Endodermal cell (in vitro differentiated cells): ENCODE measurements around the gene DUX4. TPM values are rescaled to one million over a fixed set of nuclear protein-coding genes. Genes with fewer than 3 reads are reported as not detected.
"Not testable (repeated sequence)": the region's sequence is repeated elsewhere in the genome, so short reads cannot be mapped to it uniquely, and the experiment has no call there.

ENCODE experiments used
- DNase-seq: peaks from one replicate; pipeline ENCODE4 v3.0.0-alpha.2; 2017
- H3K27ac ChIP-seq: 2 replicates; pipeline ENCODE4 v1.5.1; 2013; ENCODE audit warnings: mild to moderate bottlenecking, low read depth, low read length, moderate library complexity
- H3K27me3 ChIP-seq: 2 replicates; pipeline ENCODE4 v1.6.1; 2013; ENCODE audit warnings: mild to moderate bottlenecking, low read length, moderate library complexity; ENCODE audit not compliant: insufficient read depth, control insufficient read depth, poor library complexity, severe bottlenecking
- H3K36me3 ChIP-seq: 2 replicates; pipeline ENCODE4 v1.7.0; 2013; ENCODE audit warnings: mild to moderate bottlenecking, low read length, moderate library complexity; ENCODE audit not compliant: control insufficient read depth, insufficient read depth
- H3K4me1 ChIP-seq: one replicate; pipeline ENCODE4 v1.7.0; 2013; ENCODE audit warnings: low read length; ENCODE audit not compliant: control insufficient read depth, insufficient read depth
- H3K4me3 ChIP-seq: 2 replicates; pipeline ENCODE4 v1.5.1; 2013; ENCODE audit warnings: mild to moderate bottlenecking, low read length, moderate library complexity
- H3K9ac ChIP-seq: 2 replicates; pipeline ENCODE4 v1.6.1; 2013; ENCODE audit warnings: mild to moderate bottlenecking, low read length, moderate library complexity; ENCODE audit not compliant: poor library complexity, severe bottlenecking; ENCODE audit errors: extremely low read depth
- H3K9me3 ChIP-seq: 2 replicates; pipeline ENCODE4 v1.6.1; 2013; ENCODE audit warnings: mild to moderate bottlenecking, low read length, moderate library complexity; ENCODE audit not compliant: control insufficient read depth
- H3K27ac Mint-ChIP-seq: 2 replicates; pipeline ENCODE4 v1.8.0; 2020; ENCODE audit warnings: mixed read lengths
- H3K27me3 Mint-ChIP-seq: 2 replicates; pipeline ENCODE4 v1.8.0; 2021; ENCODE audit warnings: mild to moderate bottlenecking, mixed read lengths; ENCODE audit not compliant: insufficient read depth
- H3K36me3 Mint-ChIP-seq: 2 replicates; pipeline ENCODE4 v1.8.0; 2020; ENCODE audit warnings: low read depth, mixed read lengths
- H3K4me1 Mint-ChIP-seq: 2 replicates; pipeline ENCODE4 v1.8.0; 2020; ENCODE audit warnings: mixed read lengths
- H3K4me3 Mint-ChIP-seq: 2 replicates; pipeline ENCODE4 v1.8.0; 2020; ENCODE audit warnings: mild to moderate bottlenecking, moderate library complexity, mixed read lengths
- H3K9me3 Mint-ChIP-seq: 2 replicates; pipeline ENCODE4 v1.8.0; 2020; ENCODE audit warnings: mild to moderate bottlenecking, mixed read lengths
- WGBS, 2 experiments: methylation state at CpG; one replicate each; pipeline versions ENCODE4 v1.1.5 to v1.1.7; 2013; ENCODE audit warnings: missing lambda C conversion rate in 2 of 2, mixed read lengths in 1 of 2; ENCODE audit not compliant: insufficient coverage in 1 of 2, insufficient read length in 1 of 2; 5-methylcytosine and 5-hydroxymethylcytosine counted together
- long read RNA-seq, 4 experiments: library from polyadenylated mRNA in 2 of 4; library from RNA in 1 of 4; library from capped mRNA in 1 of 4; stranded (forward) in 3 of 4; unstranded in 1 of 4; transcript quantifications; one replicate each; pipeline ENCODE4 v2.0.0, GENCODE V29; 2020 to 2021; ENCODE audit warnings: inconsistent platforms in 1 of 4
- polyA plus RNA-seq, 2 experiments: library from polyadenylated mRNA; stranded (reverse); fragments of 50-300 nt; gene quantifications; one replicate each; pipeline ENCODE4 v1.2.3, GENCODE V29; 2013
- total RNA-seq, 2 donors: library from RNA; stranded (reverse); fragmentation: NEBNext Ultra II Directional in 1 of 2; extraction: Animal tissue kit (Norgen Biotek cat#: 25700) in 1 of 2; gene quantifications; 2 replicates in 1 of 2; 3 replicates in 1 of 2; pipeline ENCODE4 v1.2.1, GENCODE V29; 2021

Gene DUX4
- not detected for total RNA-seq
- not detected for polyA plus RNA-seq (2013, experiment 1 of 2)
- not detected for polyA plus RNA-seq (2013, experiment 2 of 2)
- long read RNA-seq, experiment 1 = 0 reads
- long read RNA-seq, experiment 2 = 0 reads
- long read RNA-seq, experiment 3 = 0 reads
- long read RNA-seq, experiment 4 = 0 reads

DNA sequence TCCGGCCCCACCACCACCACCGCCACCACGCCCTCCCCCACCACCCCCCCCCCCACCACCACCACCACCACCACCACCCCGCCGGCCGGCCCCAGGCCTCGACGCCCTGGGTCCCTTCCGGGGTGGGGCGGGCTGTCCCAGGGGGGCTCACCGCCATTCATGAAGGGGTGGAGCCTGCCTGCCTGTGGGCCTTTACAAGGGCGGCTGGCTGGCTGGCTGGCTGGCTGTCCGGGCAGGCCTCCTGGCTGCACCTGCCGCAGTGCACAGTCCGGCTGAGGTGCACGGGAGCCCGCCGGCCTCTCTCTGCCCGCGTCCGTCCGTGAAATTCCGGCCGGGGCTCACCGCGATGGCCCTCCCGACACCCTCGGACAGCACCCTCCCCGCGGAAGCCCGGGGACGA, at the start of gene DUX4:
Gene DUX4, plus strand, starts transcription at position 347 of the 400 bp plus-strand sequence. Its CDS starts 0 bp downstream, at position 347.
- not testable (repeated sequence) for H3K4me1 Mint-ChIP-seq, H3K4me3 Mint-ChIP-seq, H3K36me3 Mint-ChIP-seq, H3K9ac ChIP-seq, H3K36me3 ChIP-seq, H3K27ac Mint-ChIP-seq, H3K4me3 ChIP-seq, H3K27me3 ChIP-seq, DNase-seq, H3K27ac ChIP-seq, H3K27me3 Mint-ChIP-seq, H3K4me1 ChIP-seq, H3K9me3 Mint-ChIP-seq, H3K9me3 ChIP-seq
- WGBS, 2 experiments = 92% methylated on average over 6 of the region's 32 CpGs; no CpG with 5 or more reads in 1 of the 2 experiments

DNA sequence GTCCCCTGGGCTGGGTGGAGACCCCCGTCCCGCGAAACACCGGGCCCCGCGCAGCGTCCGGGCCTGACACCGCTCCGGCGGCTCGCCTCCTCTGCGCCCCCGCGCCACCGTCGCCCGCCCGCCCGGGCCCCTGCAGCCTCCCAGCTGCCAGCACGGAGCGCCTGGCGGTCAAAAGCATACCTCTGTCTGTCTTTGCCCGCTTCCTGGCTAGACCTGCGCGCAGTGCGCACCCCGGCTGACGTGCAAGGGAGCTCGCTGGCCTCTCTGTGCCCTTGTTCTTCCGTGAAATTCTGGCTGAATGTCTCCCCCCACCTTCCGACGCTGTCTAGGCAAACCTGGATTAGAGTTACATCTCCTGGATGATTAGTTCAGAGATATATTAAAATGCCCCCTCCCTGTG, 1.9 kb downstream of the DUX4 start:
- not testable (repeated sequence) for H3K4me3 Mint-ChIP-seq, DNase-seq, H3K9ac ChIP-seq, H3K27me3 ChIP-seq, H3K27ac ChIP-seq, H3K36me3 Mint-ChIP-seq, H3K9me3 ChIP-seq, H3K27me3 Mint-ChIP-seq, H3K4me3 ChIP-seq, H3K36me3 ChIP-seq, H3K4me1 Mint-ChIP-seq, H3K27ac Mint-ChIP-seq, H3K4me1 ChIP-seq
- peaks cover 16% of the 10 kb centered on the region for H3K9me3 Mint-ChIP-seq
- WGBS, 2 experiments = 87 to 89% methylated on average over 9 to 21 of the region's 33 CpGs

DNA sequence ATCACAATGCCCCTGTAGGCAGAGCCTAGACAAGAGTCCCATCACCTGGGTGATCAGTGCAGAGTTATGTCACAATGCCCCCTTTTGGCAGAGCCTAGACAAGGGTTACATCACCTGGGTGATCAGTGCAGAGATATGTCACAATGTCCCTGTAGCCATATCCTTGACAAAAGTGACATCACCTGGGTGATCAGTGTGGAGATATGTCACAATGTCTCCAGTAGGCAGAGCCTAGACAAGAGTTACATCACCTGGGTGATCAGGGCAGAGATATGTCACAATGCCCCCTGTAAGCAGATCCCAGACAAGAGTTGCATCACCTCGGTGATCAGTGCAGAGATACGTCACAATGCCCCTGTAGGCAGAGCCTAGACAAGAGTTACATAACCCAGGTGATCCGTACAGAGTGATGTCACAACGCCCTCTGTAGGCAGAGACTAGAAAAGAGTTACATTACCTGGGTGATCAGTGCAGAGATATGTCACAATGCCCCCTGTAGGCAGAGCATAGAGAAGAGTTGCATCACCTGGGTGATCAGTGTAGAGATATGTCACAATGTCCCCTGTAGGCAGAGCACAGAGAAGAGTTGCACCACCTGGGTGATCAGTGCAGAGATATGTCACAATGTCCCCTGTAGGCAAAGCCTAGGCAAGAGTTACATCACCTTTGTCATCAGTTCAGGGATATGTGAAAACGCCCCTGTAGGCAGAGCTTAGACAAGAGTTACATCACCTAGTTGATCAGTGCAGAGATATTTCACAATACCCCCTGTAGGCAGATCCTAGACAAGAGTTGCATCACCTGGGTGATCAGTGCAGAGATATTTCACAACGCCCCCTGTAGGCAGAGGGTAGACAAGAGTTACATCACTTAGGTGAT, 4.4 kb downstream of the DUX4 start:
- not testable (repeated sequence) for H3K4me1 Mint-ChIP-seq, H3K27ac Mint-ChIP-seq, H3K36me3 Mint-ChIP-seq, H3K27me3 Mint-ChIP-seq, DNase-seq, H3K27me3 ChIP-seq, H3K4me1 ChIP-seq, H3K27ac ChIP-seq, H3K36me3 ChIP-seq, H3K9me3 ChIP-seq, H3K9ac ChIP-seq, H3K4me3 ChIP-seq, H3K4me3 Mint-ChIP-seq
- 48 to 74% methylated on average over 3 to 4 of the region's 6 CpGs for WGBS, 2 experiments
- H3K9me3 Mint-ChIP-seq = peaks cover 20% of the 10 kb centered on the region

DNA sequence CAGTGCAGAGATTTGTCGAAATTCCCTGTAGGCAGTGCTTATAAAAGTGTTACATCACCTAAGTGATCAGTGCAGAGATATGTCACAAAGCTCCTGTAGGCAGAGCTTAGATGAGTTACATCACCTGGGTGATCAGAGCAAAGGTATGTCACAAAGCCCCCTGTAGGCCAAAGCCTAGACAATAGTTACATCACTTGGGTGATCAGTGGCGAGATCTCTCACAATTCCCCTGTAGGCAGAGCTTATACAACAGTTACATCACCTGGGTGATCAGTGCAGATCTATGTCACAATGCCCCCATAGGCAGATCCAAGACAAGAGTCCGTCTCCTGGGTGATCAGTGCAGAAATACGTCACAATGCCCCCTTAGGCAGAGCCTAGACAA, 5.0 kb downstream of the DUX4 start:
- H3K27ac ChIP-seq, H3K36me3 Mint-ChIP-seq, H3K36me3 ChIP-seq, H3K27ac Mint-ChIP-seq, H3K27me3 ChIP-seq, H3K9me3 ChIP-seq, H3K27me3 Mint-ChIP-seq, DNase-seq, H3K4me3 ChIP-seq, H3K9ac ChIP-seq, H3K4me3 Mint-ChIP-seq, H3K4me1 ChIP-seq, H3K4me1 Mint-ChIP-seq: not testable (repeated sequence)
- H3K9me3 Mint-ChIP-seq = peaks cover 20% of the 10 kb centered on the region
- 0% methylated on average over 1 of the region's 4 CpGs for WGBS, 2 experiments

DNA sequence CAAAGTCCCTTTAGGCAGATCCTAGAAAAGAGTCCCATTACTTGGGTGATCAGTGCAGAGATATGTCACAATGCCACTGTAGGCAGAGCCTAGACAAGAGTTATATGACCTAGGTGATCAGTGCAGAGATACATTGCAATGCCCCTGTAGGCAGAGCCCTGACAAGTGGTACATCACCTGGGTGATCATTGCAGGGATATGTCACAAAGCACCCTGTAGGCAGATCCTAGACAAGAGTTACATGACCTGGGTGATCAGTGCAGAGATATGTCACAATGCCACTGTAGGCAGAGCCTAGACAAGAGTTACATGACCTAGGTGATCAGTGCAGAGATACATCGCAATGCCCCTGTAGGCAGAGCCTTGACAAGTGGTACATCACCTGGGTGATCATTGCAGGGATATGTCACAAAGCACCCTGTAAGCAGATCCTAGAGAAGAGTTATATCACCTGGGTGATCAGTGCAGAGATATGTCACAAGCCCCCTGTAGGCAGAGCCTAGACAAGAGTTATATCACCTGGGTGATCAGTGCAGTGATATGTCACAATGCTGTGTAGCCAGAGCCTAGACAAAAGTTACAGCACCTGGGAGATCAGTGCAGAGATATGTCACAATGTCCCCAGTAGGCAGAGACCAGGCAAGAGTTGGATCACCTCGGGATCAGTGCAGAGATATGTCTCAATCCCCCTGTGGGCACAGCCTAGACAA, 5.6 kb downstream of the DUX4 start:
- not testable (repeated sequence) for H3K36me3 ChIP-seq, H3K27me3 Mint-ChIP-seq

DNA sequence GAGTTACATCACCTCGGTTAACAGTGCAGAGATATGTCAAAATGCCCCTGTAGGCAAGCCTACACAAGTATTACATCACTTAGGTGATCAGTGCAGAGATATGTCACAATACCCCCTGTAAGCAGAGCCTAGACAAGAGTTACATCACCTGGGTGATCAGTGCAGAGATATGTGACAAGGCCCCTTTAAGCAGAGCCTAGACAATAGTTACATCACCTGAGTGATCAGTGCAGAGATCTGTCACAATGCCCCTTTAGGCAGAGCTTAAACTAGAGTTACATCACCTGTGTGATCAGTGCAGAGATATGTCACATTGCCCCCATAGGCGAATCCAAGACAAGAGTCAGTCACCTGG, 6.1 kb downstream of the DUX4 start:
- H3K27ac ChIP-seq, H3K4me3 Mint-ChIP-seq, H3K4me1 Mint-ChIP-seq, H3K4me1 ChIP-seq, H3K4me3 ChIP-seq, H3K36me3 Mint-ChIP-seq, DNase-seq, H3K36me3 ChIP-seq, H3K27me3 ChIP-seq, H3K27me3 Mint-ChIP-seq, H3K9me3 ChIP-seq, H3K27ac Mint-ChIP-seq, H3K9ac ChIP-seq: not testable (repeated sequence)
- no CpG with 5 or more reads among the region's 2 CpGs for WGBS, 2 experiments
- H3K9me3 Mint-ChIP-seq = peaks cover 20% of the 10 kb centered on the region

More for the DNA sequence above, 5.6 kb downstream of the DUX4 start:
- H3K9me3 ChIP-seq, H3K36me3 Mint-ChIP-seq, H3K4me3 Mint-ChIP-seq, H3K27ac ChIP-seq, DNase-seq, H3K4me1 ChIP-seq, H3K27ac Mint-ChIP-seq, H3K9ac ChIP-seq, H3K4me3 ChIP-seq, H3K27me3 ChIP-seq, H3K4me1 Mint-ChIP-seq: not testable (repeated sequence)
- no CpG with 5 or more reads among the region's 2 CpGs for WGBS, 2 experiments
- H3K9me3 Mint-ChIP-seq = peaks cover 20% of the 10 kb centered on the region
